ENCODE measurements around the gene CNNM4.
A peak's percentile ranks its signal among the peaks of the same experiment; 100 is the strongest.

The CNNM4 gene

GRCh38 chr2:96760036-96760985 is at the start of gene CNNM4:
Gene CNNM4 (plus strand): TSS chr2:96760902. CDS start chr2:96761000, 98 bp downstream.
- ATAC-seq: peak; percentile 96 to 97

- no peak for ATAC-seq
Observed at GRCh38 chr2:96710985-96711384, 49.7 kb upstream of the CNNM4 start.

- ATAC-seq: no peak
Observed at GRCh38 chr2:96715658-96716057, 45.0 kb upstream of the CNNM4 start.

GRCh38 chr2:96716388-96716787 is 44.3 kb upstream of the CNNM4 start:
- no peak for ATAC-seq

GRCh38 chr2:96726131-96726530 is 34.6 kb upstream of the CNNM4 start:
- no peak for ATAC-seq

- no peak for ATAC-seq
Observed at GRCh38 chr2:96727431-96727830, 33.3 kb upstream of the CNNM4 start.

GRCh38 chr2:96729748-96730147 is 31.0 kb upstream of the CNNM4 start:
- ATAC-seq: no peak

- ATAC-seq: no peak
Observed at GRCh38 chr2:96730212-96730611, 30.5 kb upstream of the CNNM4 start.

- ATAC-seq: no peak
Observed at GRCh38 chr2:96733931-96734330, 26.8 kb upstream of the CNNM4 start.

GRCh38 chr2:96734880-96735583 is 25.7 kb upstream of the CNNM4 start:
- no peak for ATAC-seq

- no peak for ATAC-seq
Observed at GRCh38 chr2:96737251-96737650, 23.5 kb upstream of the CNNM4 start.

GRCh38 chr2:96737831-96738230 is 22.9 kb upstream of the CNNM4 start:
- ATAC-seq: no peak

- ATAC-seq: no peak
Observed at GRCh38 chr2:96739076-96739632, 21.5 kb upstream of the CNNM4 start.

GRCh38 chr2:96739633-96740428 is 20.9 kb upstream of the CNNM4 start, which contains the start of gene LMAN2L:
Gene LMAN2L (minus strand): TSS chr2:96740064. CDS start chr2:96740040, 24 bp downstream.
- ATAC-seq: peak; percentile 100

GRCh38 chr2:96747061-96747617 is 13.6 kb upstream of the CNNM4 start:
- ATAC-seq: no peak

GRCh38 chr2:96751800-96752199 is 8.9 kb upstream of the CNNM4 start:
- ATAC-seq: no peak

GRCh38 chr2:96753661-96754282 is 6.9 kb upstream of the CNNM4 start:
- no peak for ATAC-seq

- ATAC-seq: no peak
Observed at GRCh38 chr2:96754317-96754716, 6.4 kb upstream of the CNNM4 start.

- ATAC-seq: no peak
Observed at GRCh38 chr2:96756788-96757476, 3.8 kb upstream of the CNNM4 start.

- no peak for ATAC-seq
Observed at GRCh38 chr2:96757477-96757860, 3.2 kb upstream of the CNNM4 start.

- ATAC-seq: no peak
Observed at GRCh38 chr2:96758987-96759386, 1.7 kb upstream of the CNNM4 start.

Measured in activated CD4-positive, CD25-positive, alpha-beta regulatory T cell treated with anti-CD3 and anti-CD28 coated beads, Interleukin-2, amount 50 U/mL, for 24 hours (primary cell).